Measurements from ENCODE around the gene ATP6V1C2. TPM values are rescaled to one million over a fixed set of nuclear protein-coding genes. Genes with fewer than 3 reads are reported as not detected.

The ATP6V1C2 gene
- total RNA-seq, 4 donors from 2014 or later: 2.3 to 17.3 (median 10.6) TPM

GRCh38 chr2:10686176-10686730 is 35.2 kb upstream of the ATP6V1C2 start:
- Histone ChIP-seq H3K4me3 (no peak overlapping the region), H3K27me3 (no peaks in the 10 kb centered on the region), H3K4me1 (peaks cover 9 to 41% (median 15%) of the 10 kb centered on the region in 3 donors), H3K36me3 (peaks cover 4 to 45% (median 5%) of the 10 kb centered on the region in 3 donors), H3K27ac (no peak overlapping the region), H3K9me3 (no peaks in the 10 kb centered on the region)
- no peak for DNase-seq
- intact Hi-C loops (cut with DNase I): no loop called here
- TF ChIP-seq POLR2A (IDR thresholded peaks at IDR 0.05): no peak
- TF ChIP-seq CTCF (IDR thresholded peaks at IDR 0.05): no peak
- WGBS, 2 donors: 51 to 54% methylated on average over 5 of the region's 5 CpGs

GRCh38 chr2:10688921-10689807 is 32.3 kb upstream of the ATP6V1C2 start:
- H3K4me1 ChIP-seq: peaks cover 9 to 41% (median 15%) of the 10 kb centered on the region in 3 donors
- H3K36me3 ChIP-seq: peaks cover 0 to 18% (median 0%) of the 10 kb centered on the region in 3 donors
- H3K4me3 ChIP-seq: peak overlapping the region; percentile 71 to 94 (median 89)
- H3K27me3 ChIP-seq: no peaks in the 10 kb centered on the region
- peak overlapping the region; percentile 81 to 93 (median 92) for H3K27ac ChIP-seq
- 6 to 7% methylated on average over 11 to 12 of the region's 27 CpGs for WGBS, 2 donors
- intact Hi-C loops (cut with DNase I): no loop called here
- H3K9me3 ChIP-seq: no peaks in the 10 kb centered on the region
- TF ChIP-seq POLR2A (IDR thresholded peaks at IDR 0.05): no peak
- no peak for TF ChIP-seq CTCF (IDR thresholded peaks at IDR 0.05)
- DNase-seq: no peak

- intact Hi-C loops (cut with DNase I): no loop called here
- Histone ChIP-seq H3K4me1 (peaks cover 9 to 36% (median 15%) of the 10 kb centered on the region in 3 donors), H3K9me3 (no peaks in the 10 kb centered on the region), H3K4me3 (no peak overlapping the region), H3K36me3 (no peaks in the 10 kb centered on the region), H3K27me3 (no peaks in the 10 kb centered on the region), H3K27ac (no peak overlapping the region)
- no peak for DNase-seq
- TF ChIP-seq CTCF (IDR thresholded peaks at IDR 0.05): no peak
- no peak for TF ChIP-seq POLR2A (IDR thresholded peaks at IDR 0.05)
- 89 to 94% methylated on average over 5 to 6 of the region's 6 CpGs for WGBS, 2 donors
These were observed 29.9 kb upstream of the ATP6V1C2 start for GRCh38 chr2:10691521-10691920.

GRCh38 chr2:10700078-10700803 is 21.2 kb upstream of the ATP6V1C2 start:
- intact Hi-C loops (cut with DNase I): no loop called here
- Histone ChIP-seq H3K27ac (no peak overlapping the region), H3K4me1 (no peaks in the 10 kb centered on the region), H3K36me3 (no peaks in the 10 kb centered on the region), H3K27me3 (no peaks in the 10 kb centered on the region), H3K9me3 (no peaks in the 10 kb centered on the region), H3K4me3 (no peak overlapping the region)
- 63 to 64% methylated on average over 4 of the region's 4 CpGs for WGBS, 2 donors
- TF ChIP-seq POLR2A (IDR thresholded peaks at IDR 0.05): no peak
- no peak for TF ChIP-seq CTCF (IDR thresholded peaks at IDR 0.05)
- DNase-seq: no peak
